GM12878 (cell line): ENCODE measurements around the gene DHX57.

Source experiments
- CTCF ChIP-seq, 3 experiments: IDR thresholded peaks in 2 of 3; conservative IDR thresholded peaks in 1 of 3; 2 replicates each; pipeline ENCODE4 v1.5.1; 2011; ENCODE audit warnings: low read depth in 3 of 3, low read length in 3 of 3, mild to moderate bottlenecking in 3 of 3, control low read depth in 2 of 3, moderate library complexity in 2 of 3, inconsistent platforms in 1 of 3, mixed read lengths in 1 of 3; ENCODE audit not compliant: control insufficient read depth in 2 of 3, insufficient read depth in 1 of 3; ENCODE audit errors: extremely low read depth in 1 of 3
- EGR1 ChIP-seq, 2 experiments: IDR thresholded peaks; 1 replicate in 1 of 2; 2 replicates in 1 of 2; pipeline ENCODE4 v1.6.1; 2011 to 2012; ENCODE audit warnings: low read depth in 2 of 2, low read length in 2 of 2, borderline replicate concordance in 1 of 2, mild to moderate bottlenecking in 1 of 2, moderate library complexity in 1 of 2
- EP300 ChIP-seq, 2 experiments: fragments of 150-350 bp in 1 of 2; IDR thresholded peaks; 2 replicates each; pipeline ENCODE4 v1.6.1; 2011 to 2012; ENCODE audit warnings: low read depth in 2 of 2, low read length in 2 of 2, borderline replicate concordance in 1 of 2, improper control_type of control experiment in 1 of 2, inconsistent platforms in 1 of 2; ENCODE audit not compliant: control insufficient read depth in 1 of 2
- EZH2 ChIP-seq: IDR thresholded peaks from 2 replicates; pipeline ENCODE4 v1.6.1; 2012; ENCODE audit warnings: low read depth, mild to moderate bottlenecking, control low read depth, inconsistent platforms, low read length, borderline replicate concordance; ENCODE audit not compliant: control insufficient read depth
- POLR2A ChIP-seq: IDR thresholded peaks from 2 replicates; pipeline ENCODE4 v1.6.1; 2011; ENCODE audit warnings: low read depth, mild to moderate bottlenecking, low read length
- SREBF2 ChIP-seq: IDR thresholded peaks from 2 replicates; pipeline ENCODE4 v1.6.1; 2012; ENCODE audit warnings: mild to moderate bottlenecking, low read length
- TCF12 ChIP-seq: IDR thresholded peaks from 2 replicates; pipeline ENCODE4 v1.6.1; 2011; ENCODE audit warnings: low read depth, mild to moderate bottlenecking, low read length
- TF ChIP-seq, protein P1 (sequence below): IDR thresholded peaks from 2 replicates; pipeline ENCODE4 v1.6.1; 2012; ENCODE audit warnings: mild to moderate bottlenecking, low read depth, low read length

- TF ChIP-seq EZH2 = no peak
- TF ChIP-seq CTCF (IDR thresholded peaks at IDR 0.05 in 2 of 3, conservative IDR thresholded peaks at IDR 0.05 in 1 of 3; ENCODE audit: control insufficient read depth in 2 of 3, extremely low read depth in 1 of 3, insufficient read depth in 1 of 3, low read depth in 3 of 3, low read length in 3 of 3) = no peak
- no peak for TF ChIP-seq TCF12
- TF ChIP-seq, protein P1, sequence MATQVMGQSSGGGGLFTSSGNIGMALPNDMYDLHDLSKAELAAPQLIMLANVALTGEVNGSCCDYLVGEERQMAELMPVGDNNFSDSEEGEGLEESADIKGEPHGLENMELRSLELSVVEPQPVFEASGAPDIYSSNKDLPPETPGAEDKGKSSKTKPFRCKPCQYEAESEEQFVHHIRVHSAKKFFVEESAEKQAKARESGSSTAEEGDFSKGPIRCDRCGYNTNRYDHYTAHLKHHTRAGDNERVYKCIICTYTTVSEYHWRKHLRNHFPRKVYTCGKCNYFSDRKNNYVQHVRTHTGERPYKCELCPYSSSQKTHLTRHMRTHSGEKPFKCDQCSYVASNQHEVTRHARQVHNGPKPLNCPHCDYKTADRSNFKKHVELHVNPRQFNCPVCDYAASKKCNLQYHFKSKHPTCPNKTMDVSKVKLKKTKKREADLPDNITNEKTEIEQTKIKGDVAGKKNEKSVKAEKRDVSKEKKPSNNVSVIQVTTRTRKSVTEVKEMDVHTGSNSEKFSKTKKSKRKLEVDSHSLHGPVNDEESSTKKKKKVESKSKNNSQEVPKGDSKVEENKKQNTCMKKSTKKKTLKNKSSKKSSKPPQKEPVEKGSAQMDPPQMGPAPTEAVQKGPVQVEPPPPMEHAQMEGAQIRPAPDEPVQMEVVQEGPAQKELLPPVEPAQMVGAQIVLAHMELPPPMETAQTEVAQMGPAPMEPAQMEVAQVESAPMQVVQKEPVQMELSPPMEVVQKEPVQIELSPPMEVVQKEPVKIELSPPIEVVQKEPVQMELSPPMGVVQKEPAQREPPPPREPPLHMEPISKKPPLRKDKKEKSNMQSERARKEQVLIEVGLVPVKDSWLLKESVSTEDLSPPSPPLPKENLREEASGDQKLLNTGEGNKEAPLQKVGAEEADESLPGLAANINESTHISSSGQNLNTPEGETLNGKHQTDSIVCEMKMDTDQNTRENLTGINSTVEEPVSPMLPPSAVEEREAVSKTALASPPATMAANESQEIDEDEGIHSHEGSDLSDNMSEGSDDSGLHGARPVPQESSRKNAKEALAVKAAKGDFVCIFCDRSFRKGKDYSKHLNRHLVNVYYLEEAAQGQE = no peak
- TF ChIP-seq EP300 (IDR thresholded peaks at IDR 0.05; ENCODE audit: borderline replicate concordance in 1 of 2, control insufficient read depth in 1 of 2, low read depth in 2 of 2, low read length in 2 of 2) = no peak
- no peak for TF ChIP-seq SREBF2
- TF ChIP-seq POLR2A = no peak
- TF ChIP-seq EGR1 (IDR thresholded peaks at IDR 0.05; ENCODE audit: borderline replicate concordance in 1 of 2, low read depth in 2 of 2, low read length in 2 of 2) = no peak
Measured at GRCh38 chr2:38829971-38830370, 45.8 kb downstream of the DHX57 start.
